Colon (tissue), 2 donors: ENCODE data around the gene SPC25.
"Not testable (repeated sequence)": the region's sequence is repeated elsewhere in the genome, so short reads cannot be mapped to it uniquely, and the experiment has no call there.

Experiments used
- FAIRE-seq: peaks from 2 replicates; lab custom pipeline; 2012; peaks lifted over from hg19 to GRCh38; lab: Jason Lieb, UNC
- donor health status: control.
- donor health status: control.

The SPC25 gene

DNA sequence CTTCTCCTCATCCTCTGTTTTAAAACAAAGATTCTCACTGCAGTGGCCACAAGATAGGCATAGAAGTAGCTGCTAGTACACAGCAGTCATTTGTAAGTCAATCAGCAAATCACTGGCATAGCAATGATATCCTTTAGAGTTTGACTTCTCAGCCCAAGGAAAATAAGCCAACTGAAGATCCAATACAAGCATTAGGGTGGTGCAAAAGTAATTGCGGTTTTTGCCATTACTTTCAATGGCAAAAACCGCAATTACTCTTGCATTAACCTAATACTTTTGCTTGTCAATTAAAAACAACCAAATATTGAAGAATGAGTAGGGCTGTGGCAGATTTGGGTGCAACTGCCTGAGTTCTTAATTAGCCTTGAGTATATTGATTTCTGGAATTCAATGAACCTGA lies 13.7 kb upstream of the SPC25 start:
- no peak for FAIRE-seq

DNA sequence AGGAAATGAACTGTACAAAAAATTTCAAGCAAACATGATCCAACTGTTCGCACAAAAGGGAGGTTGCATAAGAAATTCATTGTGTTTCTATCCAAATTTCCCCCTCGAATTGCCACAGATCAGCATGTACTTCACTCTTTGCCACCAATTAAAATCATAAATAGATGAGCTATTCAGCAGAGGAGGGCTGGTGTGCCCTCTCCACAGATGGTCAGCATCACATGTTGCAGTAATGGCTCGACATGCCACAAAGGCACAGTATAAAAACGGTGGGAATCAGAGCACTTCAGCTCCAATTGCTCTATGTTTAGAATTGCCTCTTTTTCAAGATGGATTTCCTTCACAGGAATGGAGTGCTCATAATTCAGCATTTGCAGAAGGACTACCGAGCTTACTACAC lies 10.8 kb upstream of the SPC25 start, which contains the start of gene G6PC2:
TSS of gene G6PC2 (plus strand) at position 289 of the 400 bp plus-strand sequence. CDS start at position 330, 41 bp downstream.
- no peak for FAIRE-seq

DNA sequence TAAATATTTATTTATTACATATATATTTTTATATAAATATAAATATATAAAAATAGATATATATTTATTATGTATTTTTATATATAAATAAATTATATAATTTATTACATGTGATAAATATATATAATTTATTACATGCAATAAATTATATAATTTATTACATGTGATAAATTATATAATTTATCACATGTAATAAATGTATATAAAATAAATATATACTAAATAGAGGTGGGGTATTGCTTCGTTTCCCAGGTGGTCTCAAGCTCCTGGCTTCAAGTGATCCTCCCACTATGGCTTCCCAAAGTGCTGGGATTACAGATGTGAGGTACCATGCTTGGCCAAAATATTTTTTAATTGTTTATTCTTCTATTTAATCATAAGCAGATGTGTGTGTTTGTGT lies 7.2 kb upstream of the SPC25 start:
- peak; percentile 99 for FAIRE-seq

DNA sequence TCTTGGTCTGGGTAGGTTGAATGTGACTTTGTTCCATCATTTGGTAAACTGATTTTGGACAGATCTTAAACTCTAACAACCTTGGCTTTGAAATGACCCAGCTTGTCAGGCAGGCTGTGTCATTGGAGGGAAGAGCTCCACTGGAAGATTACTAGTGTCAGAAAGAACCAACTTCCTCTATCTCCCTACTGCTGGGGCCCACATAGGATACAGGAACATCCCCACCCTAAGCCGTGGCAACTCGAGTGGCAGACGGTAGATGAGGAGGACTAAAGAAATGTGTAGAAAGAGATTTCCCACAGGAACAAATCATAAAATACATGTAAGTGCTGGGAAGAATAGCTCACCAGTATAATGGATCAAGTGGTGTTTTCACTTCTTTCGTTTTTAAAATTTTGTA lies 6.6 kb upstream of the SPC25 start:
- no peak for FAIRE-seq

DNA sequence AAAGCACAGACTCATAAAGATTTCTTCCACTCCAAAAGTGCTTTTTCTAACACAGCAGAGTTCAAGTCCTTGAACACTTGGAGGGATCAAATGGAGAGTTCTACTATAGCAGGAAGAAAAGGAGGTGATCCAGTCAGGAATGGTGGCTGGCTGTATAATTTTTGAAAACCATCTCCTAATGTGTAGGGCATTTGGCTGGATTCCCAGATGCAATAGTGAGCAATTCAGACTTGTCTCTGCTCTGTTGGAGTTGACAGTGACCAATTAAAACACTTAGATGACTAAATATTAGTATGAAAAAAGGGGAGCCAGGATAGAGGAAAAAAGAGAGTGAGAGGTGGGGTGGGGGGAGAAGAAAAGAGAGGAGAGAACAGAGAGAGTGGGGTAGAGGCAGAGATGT lies 5.5 kb upstream of the SPC25 start:
- FAIRE-seq, result no peak

DNA sequence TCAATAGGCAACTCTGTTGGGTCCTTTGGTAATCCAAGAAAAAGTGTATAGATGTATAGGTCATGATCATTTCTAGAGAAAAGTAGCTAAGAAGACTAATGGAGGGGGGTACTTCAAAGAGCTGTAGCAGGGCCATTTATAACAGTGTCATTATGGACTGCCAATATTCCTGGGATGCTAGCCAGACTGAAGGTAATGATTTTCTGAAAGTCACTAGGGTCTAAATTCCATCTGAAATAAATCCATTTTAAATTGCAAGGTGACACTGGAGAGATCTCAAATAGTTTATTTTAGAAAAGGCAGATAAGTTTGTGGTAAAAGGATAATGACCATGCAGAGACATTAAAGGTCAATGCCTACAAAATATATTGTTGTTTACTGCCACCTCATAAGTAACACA lies 4.5 kb upstream of the SPC25 start:
- FAIRE-seq, result no peak

DNA sequence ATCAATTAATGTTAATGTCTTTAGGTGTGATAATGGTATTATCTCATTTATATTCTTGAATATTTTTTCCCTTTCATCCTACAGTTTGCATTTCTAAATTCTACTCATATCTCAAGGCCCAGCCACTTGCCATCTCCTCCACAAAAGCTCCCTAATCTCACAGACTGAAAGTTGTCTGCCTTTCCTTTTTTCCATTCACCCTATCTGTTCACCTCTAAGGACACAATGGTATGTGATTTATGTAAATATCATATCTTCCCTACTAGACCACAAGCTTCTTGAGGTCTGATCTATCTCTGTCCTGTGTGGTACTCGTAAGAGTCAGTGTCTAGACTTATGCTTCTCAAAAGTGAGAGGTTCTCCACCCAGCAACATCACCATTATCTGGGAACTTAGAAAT lies 3.9 kb upstream of the SPC25 start:
- no peak for FAIRE-seq

DNA sequence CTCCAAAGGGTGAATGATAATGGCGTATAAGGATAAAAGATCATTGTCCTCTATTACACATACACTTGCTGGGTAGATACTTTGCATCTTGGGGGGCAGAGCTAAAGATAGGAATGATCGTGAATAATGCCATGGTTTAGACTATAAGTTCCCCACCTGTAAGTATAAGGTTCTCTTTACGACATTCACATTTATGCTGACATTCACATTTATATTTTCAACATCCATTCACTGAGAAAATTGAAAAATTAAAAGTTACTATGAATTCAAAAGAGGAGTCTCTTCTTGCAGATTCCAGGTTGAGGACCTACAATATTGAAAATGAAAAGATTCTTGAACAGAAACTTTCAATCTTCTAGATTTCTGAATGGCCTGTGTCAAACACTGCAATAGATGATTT lies 2.1 kb upstream of the SPC25 start:
- no peak for FAIRE-seq

DNA sequence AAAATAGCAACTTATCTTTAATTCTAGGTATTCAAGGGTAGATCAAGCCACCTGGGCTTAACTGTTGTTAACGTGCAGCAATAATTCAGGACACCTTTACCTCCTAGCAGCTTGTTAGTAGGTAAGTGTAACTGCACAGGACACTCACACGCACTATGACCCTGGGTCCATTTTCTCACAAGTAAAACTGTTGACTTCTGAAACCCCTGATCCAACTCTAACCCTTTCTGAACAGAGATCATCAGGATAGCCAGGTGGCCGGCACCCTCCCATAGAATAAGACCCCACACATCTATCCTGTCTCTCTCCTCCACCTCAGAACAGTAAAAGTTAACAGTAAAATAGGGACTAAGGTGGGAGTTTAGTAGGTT lies 610 bp downstream of the SPC25 start:
- FAIRE-seq, result no peak

DNA sequence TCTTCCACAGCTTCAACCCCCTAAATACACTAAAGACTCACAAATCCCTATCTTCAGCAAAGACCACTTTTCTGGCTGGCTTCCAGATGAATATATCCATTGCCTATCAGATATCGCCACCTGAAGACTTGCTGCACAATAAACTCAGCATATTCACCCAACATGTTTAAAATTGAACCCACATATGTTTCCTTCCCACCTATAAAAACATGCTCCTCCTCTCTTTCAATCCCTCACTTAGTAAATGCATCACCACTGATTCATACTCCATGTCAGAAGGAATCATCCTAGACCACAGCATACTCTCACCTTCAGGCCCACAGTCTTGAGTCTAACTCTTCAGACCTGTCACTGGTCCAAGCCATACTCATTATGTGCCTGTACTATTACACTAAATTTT lies 5.3 kb downstream of the SPC25 start:
- no peak for FAIRE-seq

DNA sequence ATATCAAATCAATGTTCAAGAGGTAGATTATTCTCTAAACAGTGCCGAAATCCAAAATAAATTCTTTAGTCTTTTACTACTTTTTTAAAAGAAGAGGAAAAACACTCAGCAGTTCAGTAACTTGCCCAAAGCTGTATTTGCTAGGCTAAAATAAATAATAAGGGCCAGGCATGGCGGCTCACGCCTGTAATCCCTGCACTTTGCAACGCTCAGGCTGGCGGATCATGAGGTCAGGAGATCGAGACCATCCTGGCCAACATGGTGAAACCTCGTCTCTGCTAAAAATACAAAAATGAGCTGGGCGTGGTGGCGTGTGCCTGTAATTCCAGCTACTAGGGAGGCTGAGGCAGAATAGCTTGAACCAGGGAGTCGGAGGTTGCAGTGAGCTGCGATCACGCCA lies 8.1 kb downstream of the SPC25 start:
- not testable (repeated sequence) for FAIRE-seq

DNA sequence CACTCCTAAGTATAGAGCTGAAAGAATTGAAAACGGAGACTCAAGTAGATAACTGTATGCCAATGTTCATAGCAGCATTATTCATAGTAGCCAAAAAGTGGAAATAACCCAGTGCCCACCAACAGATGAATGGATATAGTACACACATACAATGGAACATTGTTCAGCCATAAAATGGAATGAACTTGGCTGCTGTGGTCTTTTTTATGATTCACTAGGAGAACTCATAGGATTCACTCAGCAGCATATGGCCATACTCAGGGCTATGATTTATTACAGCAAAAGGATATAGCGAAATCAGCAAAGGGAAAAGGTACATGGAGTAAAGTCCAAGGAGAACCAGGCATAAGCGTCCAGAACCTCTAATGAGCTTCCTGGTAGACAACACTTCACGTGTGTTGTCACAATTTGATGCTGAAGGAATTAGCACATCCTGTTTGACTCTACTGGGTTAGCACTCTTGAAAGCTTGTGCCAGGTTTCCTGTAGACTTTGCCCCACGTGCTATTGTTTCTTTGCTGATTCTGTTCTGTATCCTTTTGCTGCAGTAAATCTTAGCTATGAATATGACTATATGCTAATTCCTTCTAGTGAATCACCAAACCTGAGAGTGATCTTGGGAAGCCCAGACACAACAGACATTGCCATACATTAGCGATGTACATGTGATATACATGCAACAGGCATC lies 15.7 kb downstream of the SPC25 start:
- no peak for FAIRE-seq

DNA sequence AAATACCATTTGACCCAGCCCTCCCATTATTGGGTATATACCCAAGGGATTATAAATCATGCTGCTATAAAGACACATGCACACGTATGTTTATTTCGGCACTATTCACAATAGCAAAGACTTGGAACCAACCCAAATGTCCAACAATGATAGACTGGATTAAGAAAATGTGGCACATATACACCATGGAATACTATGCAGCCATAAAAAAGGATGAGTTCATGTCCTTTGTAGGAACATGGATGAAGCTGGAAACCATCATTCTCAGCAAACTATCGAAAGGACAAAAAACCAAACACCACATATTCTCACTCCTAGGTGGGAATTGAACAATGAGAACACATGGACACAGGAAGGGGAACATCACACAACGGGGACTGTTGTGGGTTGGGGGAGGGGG lies 19.4 kb downstream of the SPC25 start:
- FAIRE-seq, result not testable (repeated sequence)

DNA sequence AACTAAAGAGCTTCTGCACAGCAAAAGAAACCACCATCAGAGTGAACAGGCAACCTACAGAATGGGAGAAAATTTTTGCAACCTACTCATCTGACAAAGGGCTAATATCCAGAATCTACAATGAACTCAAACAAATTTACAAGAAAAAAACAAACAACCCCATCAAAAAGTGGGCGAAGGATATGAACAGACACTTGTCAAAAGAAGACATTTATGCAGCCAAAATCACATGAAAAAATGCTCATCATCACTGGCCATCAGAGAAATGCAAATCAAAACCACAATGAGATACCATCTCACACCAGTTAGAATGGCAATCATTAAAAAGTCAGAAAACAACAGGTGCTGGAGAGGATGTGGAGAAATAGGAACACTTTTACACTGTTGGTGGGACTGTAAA lies 19.9 kb downstream of the SPC25 start:
- not testable (repeated sequence) for FAIRE-seq

DNA sequence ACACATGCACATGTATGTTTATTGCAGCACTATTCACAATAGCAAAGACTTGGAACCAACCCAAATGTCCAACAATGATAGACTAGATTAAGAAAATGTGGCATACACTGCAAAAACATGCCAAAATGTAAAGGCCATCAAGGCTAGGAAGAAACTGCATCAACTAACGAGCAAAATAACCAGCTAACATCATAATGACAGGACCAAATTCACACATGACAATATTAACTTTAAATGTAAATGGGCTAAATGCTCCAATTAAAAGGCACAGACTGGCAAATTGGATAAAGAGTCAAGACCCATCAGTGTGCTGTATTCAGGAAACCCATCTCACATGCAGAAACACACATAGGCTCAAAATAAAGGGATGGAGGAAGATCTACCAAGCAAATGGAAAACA lies 23.1 kb downstream of the SPC25 start:
- not testable (repeated sequence) for FAIRE-seq

DNA sequence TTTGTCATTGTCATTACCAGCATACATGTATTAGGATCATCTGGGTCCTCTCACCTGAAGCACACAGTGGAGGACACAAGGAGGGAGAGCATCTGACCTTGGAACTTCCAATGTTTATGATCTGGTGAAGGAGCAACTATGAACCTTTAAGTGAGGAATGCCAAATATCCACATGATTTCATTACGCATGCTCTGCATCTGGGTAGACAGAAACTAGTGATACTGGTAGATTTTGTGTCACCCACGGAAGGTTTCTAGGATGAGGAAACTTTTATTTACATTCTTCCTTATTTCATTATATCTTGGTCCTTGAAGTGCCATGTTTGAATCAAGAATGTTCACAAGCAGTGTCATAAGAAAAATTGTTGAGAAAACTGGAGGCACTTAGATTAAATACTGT lies 32.1 kb downstream of the SPC25 start:
- FAIRE-seq, result no peak

DNA sequence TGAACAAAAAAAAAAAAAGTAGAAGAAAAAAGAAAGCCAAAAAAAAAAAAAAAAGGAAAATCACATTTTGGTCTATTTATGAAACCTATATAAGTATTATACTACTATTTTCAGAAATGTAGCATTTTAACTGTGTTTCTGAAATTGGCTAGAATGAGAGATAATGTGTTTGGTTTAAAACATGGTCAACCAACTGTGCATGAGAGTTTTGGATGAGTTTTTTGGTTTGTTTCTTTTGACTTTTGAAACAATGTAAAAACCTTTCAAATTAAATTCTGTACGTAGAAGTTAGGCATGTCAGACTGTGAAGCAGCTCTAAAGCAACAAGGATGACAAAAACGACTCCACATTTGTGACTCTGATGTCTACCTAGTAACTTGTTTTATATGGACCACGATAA lies 34.6 kb downstream of the SPC25 start:
- no peak for FAIRE-seq

DNA sequence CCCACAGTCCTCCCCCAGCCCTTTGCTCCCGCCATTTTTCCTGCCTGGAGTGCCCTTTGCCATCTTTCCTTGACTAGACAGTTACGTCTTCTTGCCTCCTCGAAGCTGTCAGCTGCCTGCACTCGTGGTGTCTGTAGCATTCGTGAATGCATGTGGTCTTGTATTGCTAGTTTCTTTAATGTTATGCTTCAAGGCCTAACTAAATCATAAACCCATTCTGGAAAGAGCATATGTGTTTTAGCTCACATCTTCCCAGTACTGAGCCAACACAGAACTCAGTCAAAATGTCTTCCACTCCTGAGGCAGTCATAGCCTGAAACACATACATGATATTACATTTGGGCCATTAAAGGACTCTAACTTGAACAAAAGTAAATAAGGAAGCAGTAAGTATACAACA lies 35.6 kb downstream of the SPC25 start:
- no peak for FAIRE-seq

DNA sequence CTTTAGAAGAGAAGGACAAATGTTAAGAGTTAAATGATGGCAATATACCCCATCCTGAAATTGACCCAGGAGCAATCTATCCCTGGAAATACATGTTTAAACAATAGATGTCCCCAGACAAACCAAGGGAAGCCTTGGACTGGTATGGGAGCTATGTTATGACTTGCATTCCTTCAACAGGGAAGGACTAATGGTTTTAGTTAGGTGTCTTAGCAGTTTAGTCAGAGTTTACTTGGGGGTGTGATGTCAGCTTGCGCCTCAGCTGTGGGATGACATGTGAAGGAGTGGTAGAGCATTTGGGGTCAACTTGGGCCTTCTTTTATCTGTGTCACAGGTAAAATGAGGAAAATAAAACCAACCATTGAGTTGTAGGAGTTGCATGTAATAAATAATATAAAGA lies 36.8 kb downstream of the SPC25 start:
- no peak for FAIRE-seq

DNA sequence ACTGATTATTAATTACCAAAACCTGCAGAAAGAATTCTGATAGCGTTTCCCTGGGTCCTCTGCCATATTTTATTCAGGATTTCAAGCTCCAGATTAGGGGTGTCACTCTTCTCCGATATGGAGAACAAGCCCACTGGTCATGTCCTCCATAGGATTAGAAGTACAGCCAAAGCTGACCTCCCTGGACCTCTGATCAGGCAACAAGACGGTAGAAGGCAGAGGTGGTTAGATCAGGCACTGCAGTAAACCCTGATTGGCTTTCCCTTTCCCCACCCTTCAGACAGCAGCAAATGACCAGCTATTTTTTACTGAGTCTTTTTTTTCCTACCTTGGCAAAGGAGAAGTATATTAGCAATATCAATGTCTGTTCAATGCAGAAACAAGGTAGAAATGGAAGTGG lies 37.7 kb downstream of the SPC25 start:
- no peak for FAIRE-seq

DNA sequence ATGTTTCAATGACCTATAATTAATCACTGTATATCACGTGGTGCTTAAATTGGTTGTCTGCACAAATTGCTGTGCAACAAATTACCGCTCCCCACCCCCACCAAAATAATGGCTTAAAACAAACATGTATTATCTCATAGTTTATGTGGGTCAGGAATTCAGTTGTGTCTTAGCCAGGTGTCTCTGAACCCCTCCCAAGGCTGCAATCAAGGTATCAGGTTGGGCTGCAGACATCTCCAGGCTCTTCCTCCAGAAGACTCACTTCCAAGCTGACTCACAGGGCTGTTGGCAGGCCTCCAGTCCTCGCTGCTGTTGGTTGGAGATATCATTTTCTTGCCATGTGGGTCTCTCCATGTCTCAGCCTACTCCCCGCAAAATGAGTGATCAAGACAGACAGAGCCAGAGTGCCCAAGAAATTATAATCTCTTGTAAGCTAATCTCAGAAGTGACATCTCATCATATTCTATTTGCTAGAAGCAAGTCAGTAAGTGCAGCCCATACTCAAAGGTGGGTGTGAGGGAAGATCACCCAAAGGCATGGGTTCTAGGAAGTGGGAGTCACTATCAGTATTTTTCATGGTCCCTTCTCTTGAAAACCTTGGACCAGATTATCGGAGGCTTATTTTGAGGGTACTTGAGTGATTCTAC lies 38.4 kb downstream of the SPC25 start:
- FAIRE-seq, result no peak

DNA sequence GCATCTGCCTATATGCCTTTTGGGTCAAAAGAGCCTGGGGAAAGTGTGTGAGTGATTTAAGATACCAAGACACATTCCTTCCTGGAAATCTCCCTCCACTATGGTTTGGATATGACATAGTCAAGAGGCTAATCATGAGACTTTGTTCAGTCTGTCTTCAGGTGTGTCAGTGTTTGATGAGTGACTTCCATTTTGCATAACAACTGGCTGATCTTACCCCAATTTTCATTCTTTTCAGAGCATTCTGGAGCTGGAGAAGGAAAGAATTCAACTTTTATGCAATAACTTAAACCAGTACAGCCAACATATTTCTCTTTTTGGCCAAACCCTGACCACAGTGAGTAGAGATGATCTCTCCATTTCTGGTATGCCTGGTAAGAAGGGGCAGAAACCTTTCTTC lies 39.4 kb downstream of the SPC25 start:
- FAIRE-seq, result no peak

DNA sequence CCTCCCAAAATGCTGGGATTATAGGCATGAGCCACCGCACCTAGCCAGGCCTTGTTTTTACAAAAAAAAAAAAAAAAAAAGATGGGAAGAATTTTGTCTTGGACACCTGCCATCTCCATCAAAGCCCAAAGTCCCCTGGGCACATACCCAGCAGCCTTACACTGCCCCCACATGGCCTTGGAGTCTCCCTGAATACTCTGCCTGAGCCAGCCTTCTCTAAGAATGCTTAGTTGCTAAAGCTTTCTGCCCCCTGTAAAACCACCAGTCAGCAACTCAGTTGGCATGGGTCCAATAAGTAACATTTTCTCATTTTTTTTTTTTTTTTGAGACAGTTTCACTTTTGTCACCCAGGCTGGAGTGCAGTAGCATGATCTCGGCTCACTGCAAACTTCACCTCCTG lies 40.6 kb downstream of the SPC25 start:
- no peak for FAIRE-seq

DNA sequence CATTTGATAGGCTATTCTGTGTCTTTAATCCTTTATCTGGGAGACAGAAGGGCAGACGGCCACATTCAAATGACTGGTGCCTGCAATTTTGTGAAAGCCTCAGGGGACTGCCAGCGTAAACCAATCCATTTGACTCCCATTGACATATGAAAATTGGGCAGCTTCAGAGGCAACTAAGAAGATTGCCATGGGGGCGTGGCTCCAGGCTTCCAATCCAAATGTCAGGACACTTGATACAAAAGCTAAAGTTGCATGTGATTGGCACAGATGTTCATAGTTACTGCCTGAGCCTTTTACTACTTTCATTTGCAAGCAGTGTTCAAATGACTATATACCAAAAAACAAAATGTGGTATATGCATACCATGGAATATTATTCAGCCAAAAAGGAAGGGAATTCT lies 42.0 kb downstream of the SPC25 start:
- FAIRE-seq, result no peak
